GM06990 (cell line): Measurements from ENCODE around the gene TMEM158.

Experiments used
- DNase-seq: peaks from one replicate; pipeline ENCODE4 v3.0.0-alpha.2; 2011; ENCODE audit not compliant: insufficient read length; ENCODE audit errors: extremely low read depth
- H3K27me3 ChIP-seq: replicated peaks from 2 replicates; pipeline ENCODE4 v1.6.0; 2011; ENCODE audit warnings: low read length; ENCODE audit not compliant: control insufficient read depth, insufficient read depth
- H3K36me3 ChIP-seq: 2 replicates; pipeline ENCODE4 v1.5.1; 2011; ENCODE audit warnings: low read length; ENCODE audit not compliant: control insufficient read depth, insufficient read depth
- H3K4me3 ChIP-seq: replicated peaks from 2 replicates; pipeline ENCODE4 v1.5.1; 2011; ENCODE audit warnings: low read depth, mild to moderate bottlenecking, control low read depth, low read length
- CTCF ChIP-seq: IDR thresholded peaks from 2 replicates; pipeline ENCODE4 v1.5.1; 2011; ENCODE audit warnings: low read length, control low read depth, mild to moderate bottlenecking, inconsistent platforms; ENCODE audit not compliant: insufficient read depth, poor library complexity, severe bottlenecking

Gene TMEM158

GRCh38 chr3:45253316-45253715 is 27.2 kb upstream of the TMEM158 start:
- no peak for TF ChIP-seq CTCF
- Histone ChIP-seq H3K36me3 (no peaks in the 10 kb centered on the region), H3K27me3 (no peaks in the 10 kb centered on the region; the same call in none of the 2 replicates), H3K4me3 (no peak overlapping the region)
- DNase-seq: no peak

GRCh38 chr3:45252826-45253225 is 26.7 kb upstream of the TMEM158 start:
- no peak for DNase-seq
- no peak for TF ChIP-seq CTCF
- H3K27me3 ChIP-seq: no peaks in the 10 kb centered on the region; the same call in none of the 2 replicates
- no peaks in the 10 kb centered on the region for H3K36me3 ChIP-seq
- no peak overlapping the region for H3K4me3 ChIP-seq

GRCh38 chr3:45249391-45249790 is 23.3 kb upstream of the TMEM158 start:
- 0 out of 2 replicates have a peak, but pooled peaks cover 2% of the 10 kb centered on the region for H3K27me3 ChIP-seq
- H3K36me3 ChIP-seq: no peaks in the 10 kb centered on the region
- H3K4me3 ChIP-seq: no peak overlapping the region
- no peak for TF ChIP-seq CTCF
- no peak for DNase-seq

- DNase-seq: no peak
- Histone ChIP-seq H3K36me3 (no peaks in the 10 kb centered on the region), H3K4me3 (no peak overlapping the region), H3K27me3 (0 out of 2 replicates have a peak, but pooled peaks cover 2% of the 10 kb centered on the region)
- no peak for TF ChIP-seq CTCF
These were observed 20.2 kb upstream of the TMEM158 start for GRCh38 chr3:45246241-45246640.

GRCh38 chr3:45244356-45244755 is 18.3 kb upstream of the TMEM158 start:
- TF ChIP-seq CTCF: no peak
- DNase-seq: no peak

GRCh38 chr3:45241206-45241605 is 15.1 kb upstream of the TMEM158 start:
- Histone ChIP-seq H3K4me3 (no peak overlapping the region), H3K27me3 (0 out of 2 replicates have a peak, but pooled peaks cover 3% of the 10 kb centered on the region), H3K36me3 (no peaks in the 10 kb centered on the region)
- DNase-seq: no peak
- TF ChIP-seq CTCF: no peak

More at GRCh38 chr3:45244356-45244755, 18.3 kb upstream of the TMEM158 start:
- H3K4me3 ChIP-seq: no peak overlapping the region
- H3K27me3 ChIP-seq: 0 out of 2 replicates have a peak, but pooled peaks cover 3% of the 10 kb centered on the region
- no peaks in the 10 kb centered on the region for H3K36me3 ChIP-seq
